GM19324 (cell line): Measurements from ENCODE around the gene CCDC91.
"Not testable (repeated sequence)": the region's sequence is repeated elsewhere in the genome, so short reads cannot be mapped to it uniquely, and the experiment has no call there.

ENCODE experiments used
- ATAC-seq: cut with Tn5 transposase; IDR thresholded peaks from one replicate; pipeline ENCODE4 v1.9.1; 2021; ENCODE audit warnings: mild to moderate bottlenecking, moderate library complexity; ENCODE audit not compliant: unreplicated experiment, low FRiP score

Gene CCDC91

DNA sequence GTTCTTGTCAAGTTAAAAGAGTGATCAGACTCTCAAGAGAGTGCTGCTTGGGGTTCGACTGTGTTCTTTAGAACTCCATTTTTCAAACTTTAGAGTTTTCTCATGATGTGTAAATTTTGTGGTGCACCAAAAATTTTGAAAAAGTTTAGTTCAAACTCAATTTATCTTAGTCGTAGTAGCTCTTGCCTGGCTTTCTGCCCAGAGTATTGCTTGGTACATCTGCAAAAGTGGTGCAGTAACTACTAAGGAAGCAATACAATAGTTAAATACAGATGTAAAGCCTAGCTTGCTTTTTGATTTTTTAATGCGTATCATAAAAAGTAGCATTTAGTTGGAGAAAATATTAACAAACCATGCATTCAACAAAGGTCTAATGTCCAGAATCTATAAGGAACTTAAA is 9.5 kb upstream of the CCDC91 start:
- ATAC-seq: no peak

DNA sequence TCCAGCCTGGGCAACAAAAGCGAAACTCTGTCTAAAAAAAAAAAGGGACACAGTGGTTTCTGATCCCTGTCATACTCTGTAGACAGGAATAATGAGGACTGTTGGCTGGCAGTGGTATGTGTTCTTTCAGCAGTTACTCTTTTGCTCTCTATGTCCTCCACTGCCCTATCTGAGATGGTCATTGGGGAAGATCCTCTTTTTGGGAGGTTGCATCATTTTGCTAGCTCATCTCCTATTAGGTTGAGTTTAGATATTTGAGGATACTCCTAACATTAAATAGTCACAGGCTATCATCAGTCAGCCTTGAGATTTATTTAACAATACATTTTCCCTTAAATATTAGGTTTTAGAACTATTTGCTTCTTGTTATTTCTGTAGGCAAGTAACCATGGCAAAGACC is 5.9 kb upstream of the CCDC91 start:
- ATAC-seq: no peak

- no peak for ATAC-seq
Observed at GRCh38 chr12:28186500-28186899, 3.8 kb upstream of the CCDC91 start.

DNA sequence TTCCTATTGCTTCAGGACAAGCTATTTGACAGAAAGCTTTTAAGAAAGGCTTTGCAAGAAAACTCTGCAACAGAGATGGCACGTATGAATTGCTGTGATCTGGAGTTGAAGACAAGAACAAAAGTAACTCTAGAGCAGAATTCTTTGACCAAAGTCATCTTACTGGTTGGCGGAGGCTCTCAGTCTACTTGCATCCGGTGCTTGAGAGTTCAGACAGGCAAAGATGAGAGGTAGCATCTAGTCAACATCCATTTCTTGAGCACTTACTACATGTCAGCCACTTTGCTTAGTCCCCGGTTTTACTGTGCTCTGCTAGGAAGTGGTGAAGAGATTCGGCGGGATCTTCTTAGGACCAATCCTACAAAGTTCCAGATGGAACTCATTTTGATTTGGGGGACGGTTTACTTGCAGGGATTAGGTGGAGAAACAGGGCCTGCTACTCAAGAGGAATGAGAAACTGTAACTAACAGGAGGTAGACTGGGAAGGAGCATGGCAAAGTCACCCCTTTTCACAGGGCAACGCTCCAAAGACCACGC is 404 bp upstream of the CCDC91 start:
- ATAC-seq: no peak

DNA sequence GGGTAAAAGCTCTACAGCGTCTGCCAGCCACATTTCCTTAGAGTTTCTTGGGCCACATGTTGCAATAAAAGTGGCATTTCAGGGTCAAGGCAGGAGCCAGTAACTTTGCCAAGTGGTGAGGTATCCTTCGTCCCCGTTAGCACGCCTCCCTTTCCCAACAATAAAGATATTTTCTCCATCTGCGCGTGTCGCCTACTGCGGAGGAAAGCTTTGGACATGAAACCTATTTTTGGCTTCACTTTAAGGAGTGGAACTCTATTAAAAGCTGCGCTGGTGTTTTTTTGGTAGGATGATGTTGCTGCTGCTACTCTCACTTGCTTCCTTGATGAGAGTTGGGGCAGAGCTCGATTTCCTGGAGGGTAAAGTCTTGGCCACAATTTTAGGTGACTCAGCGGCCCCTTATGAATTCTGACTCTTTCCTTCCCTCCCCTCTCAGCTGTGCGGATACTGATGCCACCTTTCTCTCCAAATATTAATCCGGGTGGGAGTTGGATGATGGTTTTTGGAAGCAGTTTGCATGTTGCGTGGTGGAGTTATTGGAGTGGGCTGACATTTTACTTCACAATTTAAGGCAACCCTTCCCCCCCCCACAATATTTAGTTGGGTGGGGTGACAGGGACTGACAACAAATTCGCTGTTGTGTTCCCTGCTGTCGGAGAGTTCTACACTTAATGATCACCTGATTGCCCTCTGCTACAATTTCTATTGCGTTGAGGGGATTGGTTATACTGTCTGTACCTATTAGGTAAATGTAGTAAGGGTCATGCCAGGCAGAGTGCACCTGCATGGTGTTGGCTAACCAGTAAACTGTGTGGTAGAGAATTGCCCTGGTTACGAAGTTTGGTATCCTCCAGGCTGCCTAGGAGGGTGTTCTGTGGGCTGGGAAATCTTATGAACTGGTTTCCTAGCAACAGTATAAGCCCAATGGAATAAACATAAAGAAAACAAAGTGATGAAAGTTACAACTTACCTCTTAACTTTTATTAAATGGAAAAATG is 1.1 kb downstream of the CCDC91 start:
- ATAC-seq: no peak

DNA sequence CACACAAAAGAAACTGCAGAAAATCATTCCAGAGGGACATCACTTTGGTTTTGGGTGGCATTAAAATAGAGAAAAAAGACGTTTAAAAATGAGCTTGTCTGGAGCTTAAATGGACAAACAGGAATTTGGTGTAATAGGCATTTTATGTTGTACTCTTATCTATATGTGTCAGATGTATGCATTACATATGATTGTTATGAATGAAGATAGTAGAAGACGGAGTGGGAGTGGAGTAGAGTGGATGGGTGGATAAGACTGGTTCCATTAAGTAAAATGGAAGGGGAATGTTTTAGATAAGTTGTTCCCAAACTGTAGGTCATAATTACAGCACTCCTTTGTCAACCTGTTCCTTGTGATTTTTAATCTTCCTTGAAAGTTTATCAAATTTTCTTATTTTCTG is 1.9 kb downstream of the CCDC91 start:
- no peak for ATAC-seq

- not testable (repeated sequence) for ATAC-seq
Observed at GRCh38 chr12:28194621-28195020, 4.4 kb downstream of the CCDC91 start.

- not testable (repeated sequence) for ATAC-seq
Observed at GRCh38 chr12:28201136-28201535, 10.9 kb downstream of the CCDC91 start.

- no peak for ATAC-seq
Observed at GRCh38 chr12:28202374-28203130, 12.3 kb downstream of the CCDC91 start.

DNA sequence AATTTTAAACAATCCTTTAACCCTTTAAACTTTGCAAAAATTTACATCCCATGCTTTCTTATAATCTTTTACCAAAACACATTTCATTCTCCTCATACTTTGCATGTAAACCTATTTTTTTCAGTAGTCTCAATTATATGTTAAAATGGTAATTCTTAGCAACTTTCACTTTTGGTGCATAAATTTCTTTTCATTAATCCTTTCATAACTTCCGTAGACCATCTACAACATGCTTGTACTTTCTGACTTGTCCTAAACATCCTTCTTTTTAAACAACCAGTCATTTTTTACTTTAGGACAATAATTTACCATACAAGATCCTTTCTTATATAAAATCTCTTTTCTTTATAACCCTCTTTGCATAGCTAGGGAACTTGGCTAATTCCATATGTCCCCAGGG is 19.5 kb downstream of the CCDC91 start:
- no peak for ATAC-seq

DNA sequence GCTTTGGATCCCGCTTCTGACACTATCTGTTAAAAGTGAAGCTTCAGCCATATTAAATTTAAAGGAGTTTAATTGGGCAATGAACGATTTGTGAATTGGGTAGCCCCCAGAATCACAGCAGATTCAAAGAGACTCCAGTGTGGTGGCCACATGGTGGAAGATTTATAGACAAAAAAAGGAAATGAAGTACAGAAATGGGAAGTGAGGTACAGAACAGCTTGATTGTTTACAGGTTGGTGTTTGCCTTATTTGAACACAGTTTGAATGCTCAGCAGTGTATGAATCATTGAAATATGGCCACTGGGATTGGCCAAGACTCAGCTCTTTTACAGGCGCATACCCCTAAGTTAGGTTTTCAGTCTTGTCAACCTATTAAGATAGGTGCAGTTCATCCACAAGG is 21.9 kb downstream of the CCDC91 start:
- no peak for ATAC-seq

- no peak for ATAC-seq
Observed at GRCh38 chr12:28215021-28215420, 24.8 kb downstream of the CCDC91 start.

DNA sequence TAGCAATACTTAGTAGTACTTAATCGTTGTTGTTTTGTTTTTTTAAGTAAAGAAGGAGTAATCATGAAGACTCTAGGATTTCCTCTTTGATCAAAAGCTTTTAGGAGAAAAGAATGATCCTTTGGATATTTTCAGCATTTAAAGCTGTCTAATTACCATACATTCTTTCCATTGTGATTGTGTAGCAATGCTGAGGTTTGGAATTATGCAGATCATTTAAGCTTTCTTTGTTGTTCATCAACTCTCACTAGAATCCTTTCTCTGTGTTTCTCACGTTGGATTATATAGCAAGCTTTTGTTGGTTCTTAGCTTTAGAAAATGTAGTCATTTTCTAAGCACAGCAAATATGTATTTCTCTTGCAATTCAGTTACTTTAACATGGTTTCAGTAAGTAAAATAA is 25.8 kb downstream of the CCDC91 start:
- no peak for ATAC-seq

- ATAC-seq: no peak
Observed at GRCh38 chr12:28217805-28218204, 27.5 kb downstream of the CCDC91 start.

- no peak for ATAC-seq
Observed at GRCh38 chr12:28218875-28219274, 28.6 kb downstream of the CCDC91 start.

- no peak for ATAC-seq
Observed at GRCh38 chr12:28219827-28220226, 29.6 kb downstream of the CCDC91 start.

DNA sequence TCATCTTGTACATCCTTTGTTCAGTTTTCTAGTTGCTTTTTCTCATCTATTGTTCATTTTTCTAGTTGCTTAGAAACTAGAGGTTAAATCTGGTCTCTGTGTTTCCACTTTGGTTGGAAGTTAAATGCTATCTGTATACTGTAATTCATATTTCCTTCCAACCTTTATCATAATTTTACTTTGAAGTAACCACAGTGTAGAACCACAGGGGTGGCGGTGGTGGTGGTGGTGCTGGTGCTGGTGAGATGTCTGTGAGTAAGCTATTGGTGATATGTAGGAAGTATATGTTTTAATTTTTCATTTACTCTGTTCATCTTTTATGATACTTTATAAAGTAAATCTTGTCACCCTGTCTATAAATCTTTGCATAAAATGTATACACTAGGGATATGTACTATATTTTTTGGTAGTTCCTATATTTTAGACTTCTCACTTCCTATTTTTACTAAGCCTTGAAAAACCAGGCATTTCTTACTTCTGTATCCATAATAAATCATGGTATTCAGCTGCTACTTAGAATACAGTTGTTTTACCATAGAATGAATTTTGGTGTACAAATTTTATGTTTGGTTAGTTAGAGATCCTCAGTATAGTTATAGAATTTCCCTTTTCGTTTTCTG is 31.9 kb downstream of the CCDC91 start:
- ATAC-seq: no peak

- peak; percentile 93 for ATAC-seq
Observed at GRCh38 chr12:28223025-28223554, 32.8 kb downstream of the CCDC91 start.

DNA sequence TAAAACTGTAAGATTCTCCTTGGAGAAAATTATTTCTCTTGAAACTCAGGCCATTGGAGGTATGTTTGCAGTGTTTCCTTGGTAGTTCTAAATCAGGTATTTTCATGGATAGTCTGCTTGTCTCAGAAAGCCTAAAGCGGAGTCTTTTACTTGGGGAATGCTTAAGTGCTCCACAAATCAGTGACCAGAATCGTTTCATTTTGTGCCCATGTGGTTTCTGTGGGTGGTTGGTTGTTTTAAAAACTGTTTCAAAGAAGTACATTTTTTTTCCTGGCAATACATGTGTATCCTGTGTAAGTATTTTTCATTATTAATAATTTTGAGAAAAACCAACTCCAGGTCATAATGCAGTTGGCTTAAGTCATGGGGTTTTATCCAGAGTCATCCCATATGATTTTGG is 33.6 kb downstream of the CCDC91 start:
- ATAC-seq: no peak

DNA sequence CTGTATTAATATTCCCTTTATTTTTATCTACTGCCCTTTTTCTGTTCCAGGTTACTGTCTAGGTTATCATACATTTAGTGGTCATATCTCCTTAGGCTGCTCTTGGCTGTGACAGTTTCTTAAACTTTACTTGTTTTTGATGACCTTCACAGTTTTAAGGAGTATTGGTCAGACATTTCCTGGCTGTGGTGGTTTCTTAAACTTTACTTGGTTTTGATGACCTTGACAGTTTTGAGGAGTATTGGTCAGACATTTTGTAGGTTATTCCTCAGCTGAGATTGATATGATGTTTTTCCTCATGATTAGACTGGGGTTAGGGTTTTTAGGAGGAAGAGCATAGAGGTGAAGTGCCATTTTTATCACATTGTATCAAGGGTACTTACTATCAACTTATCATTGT is 36.4 kb downstream of the CCDC91 start:
- ATAC-seq: no peak

DNA sequence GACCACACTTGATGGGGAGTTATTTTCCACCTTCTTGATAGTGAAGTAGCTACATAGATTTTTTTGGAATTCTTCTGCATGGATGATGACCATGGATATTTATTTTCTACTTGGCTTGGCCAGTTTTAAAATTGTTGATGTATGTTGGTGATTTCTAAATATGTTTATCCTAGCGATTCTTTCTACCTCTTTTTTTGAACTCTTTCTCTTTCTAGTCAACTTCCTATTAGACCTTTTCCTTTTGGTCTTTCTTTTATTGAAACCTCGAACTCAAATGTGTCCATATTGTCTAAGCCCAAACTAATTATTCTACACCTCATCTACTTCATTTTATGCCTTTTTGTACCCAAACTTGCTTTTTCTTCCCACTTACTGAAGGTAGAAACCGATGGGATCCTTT is 37.0 kb downstream of the CCDC91 start:
- ATAC-seq: no peak
